Gastrocnemius medialis (tissue), 4 donors: Measurements from ENCODE around the gene ATP6V0D1. TPM values are rescaled to one million over a fixed set of nuclear protein-coding genes. Genes with fewer than 3 reads are reported as not detected.

Experiments
- ATAC-seq, 2 donors: fragments of 150-250 bp; one replicate each; pipeline ENCODE4 v1.9.1; 2016
- DNase-seq, 2 donors: peaks; one replicate each; pipeline ENCODE4 v3.0.0-alpha.2; 2019
- H3K27ac ChIP-seq, 4 donors: fragments of 200-600 bp; sonication (generic); 1 replicate in 1 of 4; 2 replicates in 3 of 4; pipeline ENCODE4 v1.5.1; 2016 to 2018; ENCODE audit warnings: mild to moderate bottlenecking in 2 of 4, moderate library complexity in 1 of 4
- H3K27me3 ChIP-seq, 3 donors: fragments of 200-600 bp; sonication (generic) in 2 of 3; 1 replicate in 1 of 3; 2 replicates in 2 of 3; pipeline versions ENCODE4 v1.5.1 to v1.6.0; 2016 to 2019; ENCODE audit warnings: mild to moderate bottlenecking in 1 of 3, moderate library complexity in 1 of 3
- H3K36me3 ChIP-seq, 2 donors: fragments of 200-600 bp; sonication (generic) in 1 of 2; one replicate each; pipeline ENCODE4 v1.5.1; 2017 to 2018
- H3K4me1 ChIP-seq, 2 donors: fragments of 200-600 bp; sonication (generic) in 1 of 2; one replicate each; pipeline ENCODE4 v1.5.1; 2016 to 2017; ENCODE audit warnings: mild to moderate bottlenecking in 2 of 2
- H3K4me3 ChIP-seq, 4 donors: fragments of 200-600 bp; sonication (generic) in 3 of 4; 1 replicate in 1 of 4; 2 replicates in 3 of 4; pipeline ENCODE4 v1.5.1; 2016 to 2019; ENCODE audit warnings: mild to moderate bottlenecking in 2 of 4
- H3K9me3 ChIP-seq, 3 donors: fragments of 200-600 bp; sonication (generic) in 2 of 3; 1 replicate in 1 of 3; 2 replicates in 2 of 3; pipeline ENCODE4 v1.5.1; 2016 to 2019
- CTCF ChIP-seq, 5 experiments: fragments of 450-650 bp in 3 of 5; fragments of 200-600 bp in 2 of 5; sonication (generic) in 2 of 5; IDR thresholded peaks in 4 of 5; conservative IDR thresholded peaks in 1 of 5; 1 replicate in 4 of 5; 2 replicates in 1 of 5; pipeline ENCODE4 v1.5.1; 2016 to 2019; ENCODE audit warnings: antibody characterized with exemption in 5 of 5, mild to moderate bottlenecking in 3 of 5, moderate library complexity in 3 of 5
- POLR2A ChIP-seq, 2 donors: fragments of 450-650 bp; IDR thresholded peaks; one replicate each; pipeline ENCODE4 v1.6.1; 2017; ENCODE audit warnings: antibody characterized with exemption in 2 of 2, mild to moderate bottlenecking in 2 of 2, moderate library complexity in 2 of 2
- in situ Hi-C, 4 donors: fragments of 200-750 bp; cut with MboI; loops; one replicate each; pipeline versions ENCODE4 v1.15.0 to v1.8.0; 2017; ENCODE audit warnings: low sequenced_read_pairs in 4 of 4
- intact Hi-C: fragments of 100-400 bp; cut with DNase I; formaldehyde crosslinking; loops from one replicate; pipeline ENCODE4 v1.15.1; 2023; ENCODE audit warnings: low total_unique reads
- total RNA-seq, 4 donors: library from RNA; depleted of rRNA; stranded (reverse); fragments of >200 nt; gene quantifications; one replicate each; pipeline versions ENCODE4 v1.1.0 to v1.2.3, GENCODE V29; 2016

ATP6V0D1 gene
- total RNA-seq, 4 donors from 2014 or later, result 117 to 211 (median 157) TPM

GRCh38 chr16:67400901-67401300 is 80.1 kb downstream of the ATP6V0D1 start:
- Histone ChIP-seq H3K4me3 (no peak overlapping the region), H3K27me3 (no peaks in the 10 kb centered on the region), H3K36me3 (no peaks in the 10 kb centered on the region), H3K4me1 (peaks cover 39 to 47% of the 10 kb centered on the region in 2 donors), H3K9me3 (no peaks in the 10 kb centered on the region), H3K27ac (no peak overlapping the region)
- DNase-seq (no peak), ATAC-seq (no peak)
- TF ChIP-seq POLR2A (IDR thresholded peaks at IDR 0.05), result no peak
- no peak for TF ChIP-seq CTCF (IDR thresholded peaks at IDR 0.05 in 4 of 5, conservative IDR thresholded peaks at IDR 0.05 in 1 of 5)
- intact Hi-C loops (no loop called here), in situ Hi-C loops (no loop called here)

GRCh38 chr16:67399749-67400704 is 80.9 kb downstream of the ATP6V0D1 start:
- peaks cover 36 to 41% of the 10 kb centered on the region in 2 donors for H3K4me1 ChIP-seq
- H3K27ac ChIP-seq, result no peak overlapping the region
- no peak overlapping the region for H3K4me3 ChIP-seq
- in situ Hi-C loops, result no loop called here
- H3K9me3 ChIP-seq, result no peaks in the 10 kb centered on the region
- H3K27me3 ChIP-seq, result no peaks in the 10 kb centered on the region
- no peaks in the 10 kb centered on the region for H3K36me3 ChIP-seq
- DNase-seq (peak in 1 of 2 donors; percentile 57), ATAC-seq (peak in 1 of 2 donors; percentile 36)
- intact Hi-C loops, result no loop called here
- no peak for TF ChIP-seq POLR2A (IDR thresholded peaks at IDR 0.05)
- peak in 1 of 5 experiments; percentile 19 for TF ChIP-seq CTCF (IDR thresholded peaks at IDR 0.05 in 4 of 5, conservative IDR thresholded peaks at IDR 0.05 in 1 of 5)

GRCh38 chr16:67399218-67399733 is 81.7 kb downstream of the ATP6V0D1 start:
- H3K4me3 ChIP-seq, result no peak overlapping the region
- TF ChIP-seq CTCF (IDR thresholded peaks at IDR 0.05 in 4 of 5, conservative IDR thresholded peaks at IDR 0.05 in 1 of 5), result peak; percentile 16 to 65 (median 56)
- no peak for TF ChIP-seq POLR2A (IDR thresholded peaks at IDR 0.05)
- no peak for DNase-seq
- H3K27ac ChIP-seq, result no peak overlapping the region
- in situ Hi-C loops (no loop called here), intact Hi-C loops (no loop called here)
- ATAC-seq, result no peak
- no peaks in the 10 kb centered on the region for H3K36me3 ChIP-seq
- no peaks in the 10 kb centered on the region for H3K27me3 ChIP-seq
- no peaks in the 10 kb centered on the region for H3K9me3 ChIP-seq
- H3K4me1 ChIP-seq, result peaks cover 35% of the 10 kb centered on the region in 2 donors

GRCh38 chr16:67398546-67399217 is 82.3 kb downstream of the ATP6V0D1 start:
- intact Hi-C loops, result no loop called here
- no peak for DNase-seq
- Histone ChIP-seq H3K36me3 (no peaks in the 10 kb centered on the region), H3K27me3 (no peaks in the 10 kb centered on the region), H3K4me1 (peaks cover 31 to 38% of the 10 kb centered on the region in 2 donors), H3K9me3 (no peaks in the 10 kb centered on the region), H3K27ac (peak overlapping the region in 3 of 4 donors; percentile 63 to 72 (median 70)), H3K4me3 (no peak overlapping the region)
- TF ChIP-seq CTCF (IDR thresholded peaks at IDR 0.05 in 4 of 5, conservative IDR thresholded peaks at IDR 0.05 in 1 of 5) (no peak), POLR2A (IDR thresholded peaks at IDR 0.05) (no peak)
- in situ Hi-C loops, result no loop called here
- no peak for ATAC-seq
